GM12891 (cell line): ENCODE results near the gene DVL1.

Experiments
- POLR2A ChIP-seq: IDR thresholded peaks from 2 replicates; pipeline ENCODE4 v1.6.1; 2011; ENCODE audit warnings: low read depth, low read length, control low read depth
- POLR2AphosphoS5 ChIP-seq: IDR thresholded peaks from 2 replicates; pipeline ENCODE4 v1.6.1; 2011; ENCODE audit warnings: low read depth, low read length, control low read depth
- POU2F2 ChIP-seq: IDR thresholded peaks from 2 replicates; pipeline ENCODE4 v1.6.1; 2011; ENCODE audit warnings: low read depth, mild to moderate bottlenecking, control low read depth, low read length, moderate library complexity
- TAF1 ChIP-seq: IDR thresholded peaks from 2 replicates; pipeline ENCODE4 v1.6.1; 2011; ENCODE audit warnings: low read depth, low read length, control low read depth

GRCh38 chr1:1349256-1350012, at the start of gene DVL1:
- no peak for TF ChIP-seq POLR2A
- TF ChIP-seq TAF1 = no peak
- TF ChIP-seq POLR2AphosphoS5 = peak; percentile 33; the same call in 1 of the 2 replicates
- no peak for TF ChIP-seq POU2F2
